ENCODE results near the gene TPSG1.

DNA sequence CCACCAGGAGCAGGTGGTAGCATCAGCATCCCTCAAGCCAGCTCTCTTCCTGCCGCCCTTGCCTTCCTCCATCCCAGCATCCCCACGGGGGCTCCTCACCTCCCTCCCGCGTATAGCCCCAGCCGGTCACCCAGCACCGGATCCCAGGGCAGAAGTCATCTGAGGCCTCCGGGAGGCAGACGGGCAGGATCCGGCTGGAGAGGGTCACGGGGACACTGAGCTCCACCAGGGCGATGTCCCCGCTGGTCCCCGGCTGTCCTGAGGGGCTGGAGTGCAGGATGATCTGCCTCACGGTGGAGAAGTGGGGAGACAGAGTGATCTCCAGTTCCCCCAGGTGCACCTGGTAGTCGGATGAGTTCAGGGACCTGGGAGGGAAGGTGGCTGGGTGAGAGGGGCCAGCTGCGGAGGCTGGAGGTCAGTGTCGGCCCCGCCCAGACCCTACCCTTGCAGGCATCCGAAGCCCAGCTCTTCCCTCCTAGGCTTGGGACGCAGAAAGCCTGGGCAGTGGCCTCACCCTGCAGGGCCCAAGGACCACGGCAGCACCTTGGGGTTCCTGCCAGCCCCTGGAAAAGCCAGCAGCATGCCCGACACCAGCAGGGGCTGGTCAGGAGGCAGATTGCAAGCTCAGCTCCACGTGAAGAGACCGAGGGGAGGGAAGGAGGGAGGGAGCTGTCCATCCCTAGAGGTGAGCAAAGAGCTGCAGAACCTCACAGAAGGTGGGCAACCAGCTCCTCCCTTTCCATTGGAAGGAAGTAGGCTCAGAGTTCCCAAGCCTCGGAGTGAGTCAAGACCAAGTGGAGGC, 2.3 kb downstream of the TPSG1 start:
- no peak for TF ChIP-seq EZH2 (IDR thresholded peaks at IDR 0.05; ENCODE audit: insufficient read depth, low read length)
- TF ChIP-seq, protein P1, sequence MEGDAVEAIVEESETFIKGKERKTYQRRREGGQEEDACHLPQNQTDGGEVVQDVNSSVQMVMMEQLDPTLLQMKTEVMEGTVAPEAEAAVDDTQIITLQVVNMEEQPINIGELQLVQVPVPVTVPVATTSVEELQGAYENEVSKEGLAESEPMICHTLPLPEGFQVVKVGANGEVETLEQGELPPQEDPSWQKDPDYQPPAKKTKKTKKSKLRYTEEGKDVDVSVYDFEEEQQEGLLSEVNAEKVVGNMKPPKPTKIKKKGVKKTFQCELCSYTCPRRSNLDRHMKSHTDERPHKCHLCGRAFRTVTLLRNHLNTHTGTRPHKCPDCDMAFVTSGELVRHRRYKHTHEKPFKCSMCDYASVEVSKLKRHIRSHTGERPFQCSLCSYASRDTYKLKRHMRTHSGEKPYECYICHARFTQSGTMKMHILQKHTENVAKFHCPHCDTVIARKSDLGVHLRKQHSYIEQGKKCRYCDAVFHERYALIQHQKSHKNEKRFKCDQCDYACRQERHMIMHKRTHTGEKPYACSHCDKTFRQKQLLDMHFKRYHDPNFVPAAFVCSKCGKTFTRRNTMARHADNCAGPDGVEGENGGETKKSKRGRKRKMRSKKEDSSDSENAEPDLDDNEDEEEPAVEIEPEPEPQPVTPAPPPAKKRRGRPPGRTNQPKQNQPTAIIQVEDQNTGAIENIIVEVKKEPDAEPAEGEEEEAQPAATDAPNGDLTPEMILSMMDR (IDR thresholded peaks at IDR 0.05; ENCODE audit: insufficient read depth, low read depth, low read length), result no peak

Measured in astrocyte (in vitro differentiated cells and primary cell).